ENCODE results near the gene COCH.

The COCH gene

GRCh38 chr14:30874120-30874998, at the start of gene COCH:
Gene COCH (plus strand): TSS chr14:30874559. CDS start chr14:30874939, 380 bp downstream.
- DNase-seq (ENCODE audit: low read depth) = no peak

GRCh38 chr14:30826070-30826469, 48.3 kb upstream of the COCH start:
- DNase-seq (ENCODE audit: low read depth) = no peak

GRCh38 chr14:30829853-30830252, 44.5 kb upstream of the COCH start:
- DNase-seq (ENCODE audit: low read depth) = no peak

- DNase-seq (ENCODE audit: low read depth) = no peak
These were observed 40.0 kb upstream of the COCH start for GRCh38 chr14:30834353-30834752.

GRCh38 chr14:30838351-30838750, 36.0 kb upstream of the COCH start:
- DNase-seq (ENCODE audit: low read depth) = no peak

GRCh38 chr14:30840086-30840779, 34.1 kb upstream of the COCH start:
- DNase-seq (ENCODE audit: low read depth) = no peak

- no peak for DNase-seq (ENCODE audit: low read depth)
These were observed 31.9 kb upstream of the COCH start for GRCh38 chr14:30842431-30842830.

GRCh38 chr14:30848449-30849240, 25.7 kb upstream of the COCH start:
- DNase-seq (ENCODE audit: low read depth) = no peak

GRCh38 chr14:30849354-30849753, 25.0 kb upstream of the COCH start:
- no peak for DNase-seq (ENCODE audit: low read depth)

GRCh38 chr14:30849983-30850382, 24.4 kb upstream of the COCH start:
- DNase-seq (ENCODE audit: low read depth) = no peak

- no peak for DNase-seq (ENCODE audit: low read depth)
These were observed 20.4 kb upstream of the COCH start for GRCh38 chr14:30853946-30854345.

- no peak for DNase-seq (ENCODE audit: low read depth)
These were observed 19.9 kb upstream of the COCH start for GRCh38 chr14:30854492-30854891.

- DNase-seq (ENCODE audit: low read depth) = no peak
These were observed 18.9 kb upstream of the COCH start for GRCh38 chr14:30855345-30856037.

GRCh38 chr14:30861200-30861599, 13.2 kb upstream of the COCH start:
- no peak for DNase-seq (ENCODE audit: low read depth)

- DNase-seq (ENCODE audit: low read depth) = no peak
These were observed 9.4 kb upstream of the COCH start for GRCh38 chr14:30864934-30865333.

- no peak for DNase-seq (ENCODE audit: low read depth)
These were observed 5.6 kb upstream of the COCH start for GRCh38 chr14:30868736-30869135.

GRCh38 chr14:30869551-30870155, 4.7 kb upstream of the COCH start:
- no peak for DNase-seq (ENCODE audit: low read depth)

GRCh38 chr14:30872602-30873001, 1.8 kb upstream of the COCH start:
- no peak for DNase-seq (ENCODE audit: low read depth)

- no peak for DNase-seq (ENCODE audit: low read depth)
These were observed 845 bp upstream of the COCH start for GRCh38 chr14:30873308-30874119.

GRCh38 chr14:30874999-30875787, 834 bp downstream of the COCH start:
- DNase-seq (ENCODE audit: low read depth) = no peak
